Thyroid gland (tissue), 4 donors: ENCODE measurements around the gene GDPD5.

Experiments
- POLR2A ChIP-seq, 2 donors: fragments of 450-650 bp; IDR thresholded peaks; one replicate each; pipeline ENCODE4 v1.6.1; 2017; ENCODE audit warnings: antibody characterized with exemption in 2 of 2, mild to moderate bottlenecking in 2 of 2, moderate library complexity in 1 of 2
- TF ChIP-seq, protein P1 (sequence below), 6 experiments: fragments of 200-600 bp in 3 of 6; fragments of 450-650 bp in 3 of 6; sonication (generic) in 3 of 6; IDR thresholded peaks; one replicate each; pipeline ENCODE4 v1.5.1; 2016 to 2019; ENCODE audit warnings: antibody characterized with exemption in 6 of 6, mild to moderate bottlenecking in 2 of 6, inconsistent platforms in 1 of 6, moderate library complexity in 1 of 6

- TF ChIP-seq, protein P1, sequence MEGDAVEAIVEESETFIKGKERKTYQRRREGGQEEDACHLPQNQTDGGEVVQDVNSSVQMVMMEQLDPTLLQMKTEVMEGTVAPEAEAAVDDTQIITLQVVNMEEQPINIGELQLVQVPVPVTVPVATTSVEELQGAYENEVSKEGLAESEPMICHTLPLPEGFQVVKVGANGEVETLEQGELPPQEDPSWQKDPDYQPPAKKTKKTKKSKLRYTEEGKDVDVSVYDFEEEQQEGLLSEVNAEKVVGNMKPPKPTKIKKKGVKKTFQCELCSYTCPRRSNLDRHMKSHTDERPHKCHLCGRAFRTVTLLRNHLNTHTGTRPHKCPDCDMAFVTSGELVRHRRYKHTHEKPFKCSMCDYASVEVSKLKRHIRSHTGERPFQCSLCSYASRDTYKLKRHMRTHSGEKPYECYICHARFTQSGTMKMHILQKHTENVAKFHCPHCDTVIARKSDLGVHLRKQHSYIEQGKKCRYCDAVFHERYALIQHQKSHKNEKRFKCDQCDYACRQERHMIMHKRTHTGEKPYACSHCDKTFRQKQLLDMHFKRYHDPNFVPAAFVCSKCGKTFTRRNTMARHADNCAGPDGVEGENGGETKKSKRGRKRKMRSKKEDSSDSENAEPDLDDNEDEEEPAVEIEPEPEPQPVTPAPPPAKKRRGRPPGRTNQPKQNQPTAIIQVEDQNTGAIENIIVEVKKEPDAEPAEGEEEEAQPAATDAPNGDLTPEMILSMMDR (IDR thresholded peaks at IDR 0.05) = no peak
- TF ChIP-seq POLR2A (IDR thresholded peaks at IDR 0.05) = no peak
These were observed 76.0 kb downstream of the GDPD5 start for GRCh38 chr11:75449776-75450175.
